KOPT-K1 (cell line): Measurements from ENCODE around the gene FMN2.

Source experiments
- H3K27ac ChIP-seq: fragments of 200-600 bp; sonication (generic); 2 replicates; pipeline ENCODE4 v1.5.1; 2016; ENCODE audit warnings: antibody characterized with exemption, mild to moderate bottlenecking, low read depth, low read length; ENCODE audit not compliant: poor library complexity, severe bottlenecking
- H3K36me3 ChIP-seq: fragments of 200-600 bp; sonication (generic); 2 replicates; pipeline ENCODE4 v1.5.1; 2017; ENCODE audit warnings: antibody characterized with exemption, mild to moderate bottlenecking, low read length, moderate library complexity; ENCODE audit not compliant: insufficient read depth
- H3K9me3 ChIP-seq: fragments of 200-600 bp; sonication (generic); 2 replicates; pipeline ENCODE4 v1.5.1; 2017; ENCODE audit warnings: antibody characterized with exemption, low read length, mild to moderate bottlenecking; ENCODE audit not compliant: insufficient read depth, poor library complexity, severe bottlenecking

Gene FMN2

DNA sequence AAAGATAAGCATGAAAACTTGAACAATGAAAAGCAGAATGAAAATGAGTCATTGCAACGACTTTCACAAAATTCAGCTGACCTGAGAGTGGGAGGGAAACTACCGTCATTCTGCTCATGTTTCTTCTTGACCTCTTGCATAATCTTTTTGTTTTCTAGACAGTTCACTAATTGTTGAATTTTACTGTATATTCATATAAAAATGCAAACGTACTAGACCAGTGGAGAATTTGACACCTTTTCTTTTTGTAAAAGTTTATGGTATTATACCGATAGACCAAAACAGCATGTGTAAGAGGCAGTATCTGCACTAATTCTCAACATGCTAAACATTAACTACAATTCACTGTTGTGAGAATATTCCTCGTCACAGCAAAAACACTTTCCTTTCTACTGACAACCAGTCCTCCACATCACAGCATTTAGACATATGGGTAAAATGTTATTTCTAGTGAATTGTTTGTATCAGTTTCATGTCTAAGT lies 382.5 kb downstream of the FMN2 start:
- H3K9me3 ChIP-seq = no peaks in the 10 kb centered on the region
- H3K27ac ChIP-seq = no peak overlapping the region
- no peaks in the 10 kb centered on the region for H3K36me3 ChIP-seq

DNA sequence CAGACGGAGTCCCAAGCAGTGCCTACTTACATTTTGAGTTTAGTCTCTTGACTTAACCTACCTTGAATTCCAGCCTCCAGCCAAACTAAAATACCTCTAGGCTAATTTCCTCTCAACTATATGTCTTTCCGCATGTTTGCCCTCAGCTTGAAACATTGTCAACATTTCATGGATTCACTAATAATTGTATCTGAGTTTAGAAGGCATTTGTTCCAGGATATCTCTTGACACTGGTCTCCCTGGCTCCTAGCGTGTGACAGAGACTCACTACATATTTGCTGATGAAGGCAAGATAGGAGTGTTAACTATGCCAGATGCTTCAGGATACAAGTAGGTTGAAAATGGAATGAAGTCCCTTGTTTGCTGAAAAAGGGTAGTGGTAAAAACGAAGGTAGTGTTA lies 384.1 kb downstream of the FMN2 start:
- H3K27ac ChIP-seq = no peak overlapping the region
- no peaks in the 10 kb centered on the region for H3K36me3 ChIP-seq
- H3K9me3 ChIP-seq = no peaks in the 10 kb centered on the region

DNA sequence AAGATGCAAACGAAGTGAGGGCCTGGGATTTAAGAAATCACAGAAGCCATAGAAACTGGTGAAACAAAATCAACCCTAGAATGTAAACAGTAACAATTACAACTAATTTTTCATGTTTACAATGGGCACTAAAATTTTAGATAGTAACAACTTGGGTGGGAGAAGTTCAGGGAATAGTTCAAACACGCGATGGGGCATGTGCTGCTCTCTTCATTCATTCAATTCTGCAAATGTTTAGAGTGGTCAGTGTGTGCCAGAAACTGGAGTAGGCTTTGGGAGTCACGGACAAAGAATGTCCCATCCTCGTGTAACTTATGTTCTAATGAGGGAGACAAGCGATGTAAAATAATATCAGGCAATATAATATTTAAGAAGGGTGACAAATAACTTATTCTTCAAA lies 386.9 kb downstream of the FMN2 start:
- H3K36me3 ChIP-seq = no peaks in the 10 kb centered on the region
- no peak overlapping the region for H3K27ac ChIP-seq
- no peaks in the 10 kb centered on the region for H3K9me3 ChIP-seq

DNA sequence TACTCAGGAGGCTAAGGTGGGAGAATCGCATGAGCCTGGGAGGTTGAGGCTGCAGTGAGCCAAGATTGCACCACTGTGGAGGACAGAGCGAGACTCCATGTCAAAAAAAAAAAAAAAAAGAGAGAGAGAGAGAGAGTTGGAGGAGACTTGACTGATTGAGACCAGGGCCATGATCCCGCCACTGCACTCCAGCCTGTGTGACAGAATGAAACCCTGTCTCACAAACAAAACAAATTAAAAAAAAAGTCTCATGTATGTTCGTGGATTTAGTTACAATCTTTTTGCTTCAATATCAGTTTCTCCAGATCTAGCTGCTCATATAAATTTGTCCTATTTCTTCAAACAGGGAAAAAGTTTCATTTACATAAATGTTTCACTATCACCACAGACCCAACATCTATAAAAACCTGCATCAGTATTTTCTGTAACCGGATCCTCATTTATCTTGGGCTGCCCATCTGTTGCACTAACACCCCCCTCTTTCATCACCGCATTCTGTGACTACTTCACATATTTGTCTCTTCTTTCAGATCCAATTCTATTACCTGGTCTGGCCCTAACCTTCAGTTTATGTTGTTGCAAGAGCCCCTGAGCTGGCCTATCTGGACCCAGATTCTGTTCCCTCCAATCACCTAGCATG lies 393.2 kb downstream of the FMN2 start:
- Histone ChIP-seq H3K36me3 (no peaks in the 10 kb centered on the region), H3K27ac (no peak overlapping the region), H3K9me3 (no peaks in the 10 kb centered on the region)

DNA sequence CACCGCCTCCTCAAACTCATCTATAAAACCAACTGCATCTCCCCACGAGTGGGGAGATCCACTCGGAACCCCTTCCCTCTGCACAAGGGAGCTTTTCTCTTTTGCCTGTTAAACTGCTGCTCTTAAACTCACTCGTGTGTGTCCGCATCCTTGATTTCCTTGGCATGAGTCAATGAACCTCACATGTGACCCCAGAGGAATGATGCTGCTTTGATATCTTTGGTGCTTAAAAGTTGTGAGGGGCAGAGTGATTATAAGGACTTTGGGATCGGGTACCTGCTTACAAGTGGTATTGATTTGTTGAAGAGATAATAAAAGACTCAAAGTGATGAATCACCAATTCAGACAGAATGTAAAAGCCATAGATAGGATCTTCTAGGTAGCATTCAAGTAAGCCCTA lies 394.9 kb downstream of the FMN2 start:
- Histone ChIP-seq H3K36me3 (no peaks in the 10 kb centered on the region), H3K27ac (no peak overlapping the region), H3K9me3 (no peaks in the 10 kb centered on the region)

DNA sequence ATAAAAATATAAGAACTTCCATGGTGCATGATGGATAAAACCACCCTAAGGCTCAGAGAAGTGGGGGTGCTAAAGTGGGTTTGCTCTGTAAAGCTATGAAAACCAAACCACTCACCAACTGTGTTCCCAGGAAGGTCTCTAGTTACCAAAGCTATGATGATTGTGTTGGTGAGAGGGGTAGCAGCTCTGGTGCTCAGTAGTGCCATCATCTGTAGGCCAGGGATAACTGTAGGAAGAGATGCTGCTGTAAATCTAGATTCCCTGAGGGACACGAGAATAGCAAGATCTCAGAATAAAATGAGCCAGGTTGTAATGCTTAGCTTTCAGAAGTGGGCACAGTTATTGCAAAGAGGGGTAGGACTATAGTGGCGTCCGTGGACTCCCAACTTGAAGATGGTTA lies 395.8 kb downstream of the FMN2 start:
- H3K27ac ChIP-seq = no peak overlapping the region
- no peaks in the 10 kb centered on the region for H3K9me3 ChIP-seq
- H3K36me3 ChIP-seq = no peaks in the 10 kb centered on the region

DNA sequence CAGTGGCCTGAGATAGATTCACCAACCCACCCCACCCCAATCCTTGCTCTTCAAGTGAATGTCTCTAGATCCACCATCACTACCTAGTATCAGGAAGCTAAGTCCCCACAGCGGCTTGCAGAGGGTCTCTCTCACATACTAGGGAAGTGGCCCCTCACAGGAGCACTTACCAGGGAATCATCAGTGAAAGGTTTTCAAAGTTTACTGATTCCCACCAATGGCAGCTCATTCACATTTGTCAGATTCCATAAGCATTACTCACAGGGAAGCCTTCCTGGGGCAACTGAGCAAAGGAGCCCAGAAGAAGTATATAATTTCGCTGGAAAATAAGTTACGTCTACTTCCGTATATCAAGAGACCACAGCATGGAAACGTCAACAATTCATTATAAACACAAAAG lies 399.5 kb downstream of the FMN2 start:
- Histone ChIP-seq H3K36me3 (no peaks in the 10 kb centered on the region), H3K9me3 (no peaks in the 10 kb centered on the region), H3K27ac (no peak overlapping the region)

DNA sequence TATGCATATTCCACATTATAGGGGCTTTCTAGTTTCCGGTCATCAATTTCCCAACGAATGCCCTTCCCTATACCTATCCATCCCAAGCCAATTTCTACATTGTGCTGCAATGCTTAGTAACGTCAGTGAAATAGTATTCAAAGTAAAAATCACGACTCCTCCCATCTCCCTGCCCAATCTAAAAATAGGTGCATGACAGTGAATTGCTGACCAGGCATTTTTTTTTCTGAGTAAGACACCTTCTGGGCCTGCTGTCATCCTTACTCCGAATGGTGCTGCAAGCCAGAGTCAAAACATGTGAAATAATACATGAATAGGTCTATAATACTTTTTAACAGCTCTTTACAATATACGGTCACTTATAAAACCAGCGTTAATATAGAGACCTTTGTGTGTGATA lies 400.1 kb downstream of the FMN2 start:
- Histone ChIP-seq H3K27ac (no peak overlapping the region), H3K9me3 (no peaks in the 10 kb centered on the region), H3K36me3 (no peaks in the 10 kb centered on the region)

DNA sequence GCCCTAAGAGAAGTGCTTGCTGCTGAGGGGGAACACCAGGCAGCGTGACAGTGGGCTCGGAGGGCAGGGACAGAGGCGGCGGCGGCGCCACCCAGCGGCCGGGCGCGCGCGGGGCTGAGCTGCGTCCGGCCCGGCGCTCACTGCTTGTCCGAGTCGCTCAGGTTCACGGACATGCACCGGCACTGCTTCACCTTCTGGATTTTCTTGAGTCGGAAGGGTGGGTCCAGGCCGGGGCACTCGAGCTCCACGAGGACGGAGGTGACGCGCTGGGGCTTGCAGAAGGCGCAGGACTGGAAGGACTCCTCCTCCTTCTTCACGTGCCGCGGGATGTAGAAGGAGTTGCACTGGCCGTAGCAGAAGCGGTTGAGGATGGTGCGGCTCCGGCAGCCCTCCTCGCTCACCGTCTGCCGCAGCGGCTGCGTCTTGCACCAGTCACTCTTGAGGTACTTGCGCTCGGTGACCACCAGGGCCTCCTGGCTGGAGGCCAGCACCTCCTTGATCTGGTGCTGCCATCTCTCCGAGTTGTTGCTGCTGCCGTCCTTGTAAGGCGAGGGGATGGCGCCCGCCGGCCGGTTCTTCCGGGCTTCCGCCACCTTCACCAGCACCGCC lies 401.3 kb downstream of the FMN2 start:
- Histone ChIP-seq H3K27ac (no peak overlapping the region), H3K9me3 (no peaks in the 10 kb centered on the region), H3K36me3 (no peaks in the 10 kb centered on the region)

DNA sequence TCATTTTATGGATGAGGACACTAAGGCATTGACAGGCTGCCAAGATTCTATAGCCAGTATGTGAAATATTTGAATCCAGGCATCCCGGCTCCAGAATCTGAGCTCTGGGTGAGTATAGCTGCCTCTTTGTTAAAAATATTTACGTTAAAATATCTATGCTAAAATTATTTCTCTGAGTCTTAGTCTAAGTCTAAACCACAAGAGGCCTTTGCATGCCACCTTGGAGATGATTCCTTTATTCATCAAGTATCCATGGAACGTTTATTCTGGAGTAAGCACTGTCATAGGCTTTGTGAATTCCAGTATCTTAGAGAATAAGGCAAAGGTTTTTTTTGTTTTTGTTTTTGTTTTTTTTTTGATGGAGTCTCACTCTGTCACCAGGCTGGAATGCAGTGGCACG lies 403.9 kb downstream of the FMN2 start:
- H3K27ac ChIP-seq = no peak overlapping the region
- H3K36me3 ChIP-seq = no peaks in the 10 kb centered on the region
- no peaks in the 10 kb centered on the region for H3K9me3 ChIP-seq

DNA sequence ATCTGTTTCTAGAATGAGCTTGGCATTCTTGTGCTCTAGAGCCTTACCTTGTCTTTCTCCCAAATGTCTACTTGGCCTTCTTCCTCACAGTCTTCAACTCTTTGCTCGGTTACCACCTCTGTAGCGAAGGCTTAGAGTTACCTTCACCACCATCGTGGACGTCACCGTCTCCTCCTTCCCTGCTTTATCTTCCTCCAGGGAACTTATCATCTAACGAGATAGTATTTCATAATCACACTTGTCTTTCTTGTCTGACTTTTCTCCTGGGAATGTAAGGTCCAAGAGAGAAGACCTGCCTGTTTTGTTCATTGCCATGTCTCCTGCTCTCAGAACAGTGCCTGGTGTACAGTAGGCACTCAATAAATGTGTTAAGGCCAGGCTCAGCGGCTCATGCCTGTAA lies 404.7 kb downstream of the FMN2 start:
- H3K27ac ChIP-seq = no peak overlapping the region
- no peaks in the 10 kb centered on the region for H3K9me3 ChIP-seq
- H3K36me3 ChIP-seq = no peaks in the 10 kb centered on the region

DNA sequence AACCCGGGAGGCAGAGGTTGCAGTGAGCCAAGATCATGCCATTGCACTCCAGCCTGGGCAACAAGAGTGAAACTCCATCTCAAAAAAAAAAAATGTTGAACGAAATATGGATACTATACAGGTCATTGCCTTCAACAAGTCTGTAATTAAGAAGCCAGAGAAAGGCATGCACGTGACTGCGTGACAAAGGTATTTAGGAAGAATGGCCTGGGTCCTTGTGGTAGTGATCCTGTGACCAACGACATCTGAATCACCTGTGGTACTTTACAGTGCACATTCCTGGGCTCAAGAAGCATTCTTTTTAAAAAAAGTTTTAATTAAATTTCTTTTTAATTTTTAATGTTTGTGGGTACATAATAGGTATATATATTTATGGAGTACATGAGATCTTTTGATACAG lies 405.3 kb downstream of the FMN2 start:
- Histone ChIP-seq H3K27ac (no peak overlapping the region), H3K36me3 (no peaks in the 10 kb centered on the region), H3K9me3 (no peaks in the 10 kb centered on the region)

DNA sequence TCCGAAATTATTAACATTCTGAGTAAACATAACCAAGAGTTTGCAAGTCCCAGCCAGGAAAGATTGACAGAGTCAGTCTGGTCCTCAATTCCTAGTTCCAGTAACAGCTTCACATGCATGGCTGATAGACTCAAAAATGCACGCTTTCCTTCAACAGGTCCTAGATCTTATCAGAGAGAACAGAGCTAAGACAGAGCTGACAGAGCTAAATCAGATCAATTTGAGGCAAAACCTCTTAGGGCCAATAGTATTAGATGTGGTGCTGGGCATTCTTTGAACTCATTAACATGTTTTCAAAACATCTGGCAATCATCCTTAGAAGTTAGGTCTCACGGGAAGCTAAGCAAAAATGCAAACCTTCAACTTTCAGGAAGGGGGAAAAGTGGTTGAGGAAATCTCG lies 406.2 kb downstream of the FMN2 start:
- H3K36me3 ChIP-seq = no peaks in the 10 kb centered on the region
- H3K27ac ChIP-seq = no peak overlapping the region
- H3K9me3 ChIP-seq = no peaks in the 10 kb centered on the region

DNA sequence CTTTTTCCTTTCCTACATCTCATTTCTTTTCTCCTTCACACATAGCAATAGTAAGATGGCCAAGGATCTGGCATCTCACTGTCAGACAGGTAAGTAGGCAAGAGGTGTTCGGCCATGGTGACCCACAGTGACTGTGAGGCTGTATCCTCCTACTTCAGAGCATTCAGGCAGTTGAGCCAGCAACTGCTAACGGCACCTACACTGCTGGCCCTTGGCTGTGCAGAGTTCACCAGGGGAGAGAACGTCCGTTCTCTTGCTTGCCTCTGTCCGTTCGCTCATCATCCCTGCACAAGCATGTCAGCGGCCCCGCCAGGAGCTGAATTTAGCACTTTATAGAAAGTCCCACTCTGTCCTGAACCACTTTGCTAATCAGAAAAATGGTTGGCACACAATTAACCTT lies 406.7 kb downstream of the FMN2 start:
- no peak overlapping the region for H3K27ac ChIP-seq
- H3K36me3 ChIP-seq = no peaks in the 10 kb centered on the region
- H3K9me3 ChIP-seq = no peaks in the 10 kb centered on the region

DNA sequence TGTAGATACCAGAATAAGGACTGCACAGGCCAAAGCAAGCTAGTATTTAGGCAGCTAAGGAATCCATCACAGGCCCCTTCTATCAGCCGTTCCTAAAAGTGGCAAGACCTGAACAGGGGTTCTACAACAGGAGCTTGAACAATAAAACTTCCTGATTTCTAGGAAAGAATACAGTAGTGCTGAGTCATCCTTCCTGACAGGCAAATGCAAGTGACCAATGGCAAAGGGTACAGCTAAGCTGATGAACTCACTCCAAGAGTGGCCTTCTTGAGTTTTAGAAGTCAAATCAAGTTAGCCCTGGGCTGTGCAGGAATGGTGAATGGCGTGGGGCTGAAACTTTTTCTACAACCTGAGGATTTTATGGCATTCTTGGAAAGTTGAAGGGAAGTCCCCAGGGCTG lies 407.3 kb downstream of the FMN2 start:
- Histone ChIP-seq H3K9me3 (no peaks in the 10 kb centered on the region), H3K36me3 (no peaks in the 10 kb centered on the region), H3K27ac (no peak overlapping the region)

DNA sequence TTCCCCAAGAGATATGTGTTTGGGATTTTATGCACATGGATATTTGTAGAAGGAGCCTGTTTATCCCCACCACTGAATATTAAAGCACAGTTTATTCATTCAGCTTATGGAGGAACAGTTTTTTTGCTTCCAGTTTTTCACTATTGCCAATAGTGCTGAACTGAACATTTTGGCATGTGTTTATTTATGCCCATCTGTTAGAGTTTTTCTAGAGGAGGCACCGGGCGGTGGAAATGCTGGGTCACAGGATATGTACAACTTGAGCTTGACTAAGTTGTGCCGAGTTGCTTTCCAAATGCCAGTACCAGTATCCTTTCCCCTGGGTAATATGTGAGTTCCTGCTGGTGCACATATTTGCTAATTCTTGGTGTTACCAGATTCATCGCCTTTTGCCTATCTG lies 409.0 kb downstream of the FMN2 start:
- Histone ChIP-seq H3K27ac (no peak overlapping the region), H3K9me3 (no peaks in the 10 kb centered on the region), H3K36me3 (no peaks in the 10 kb centered on the region)
